ENCODE measurements around the gene SLC37A3.

GRCh38 chr7:140446467-140446866 lies 48.1 kb upstream of the SLC37A3 start:
- TF ChIP-seq, protein P1, sequence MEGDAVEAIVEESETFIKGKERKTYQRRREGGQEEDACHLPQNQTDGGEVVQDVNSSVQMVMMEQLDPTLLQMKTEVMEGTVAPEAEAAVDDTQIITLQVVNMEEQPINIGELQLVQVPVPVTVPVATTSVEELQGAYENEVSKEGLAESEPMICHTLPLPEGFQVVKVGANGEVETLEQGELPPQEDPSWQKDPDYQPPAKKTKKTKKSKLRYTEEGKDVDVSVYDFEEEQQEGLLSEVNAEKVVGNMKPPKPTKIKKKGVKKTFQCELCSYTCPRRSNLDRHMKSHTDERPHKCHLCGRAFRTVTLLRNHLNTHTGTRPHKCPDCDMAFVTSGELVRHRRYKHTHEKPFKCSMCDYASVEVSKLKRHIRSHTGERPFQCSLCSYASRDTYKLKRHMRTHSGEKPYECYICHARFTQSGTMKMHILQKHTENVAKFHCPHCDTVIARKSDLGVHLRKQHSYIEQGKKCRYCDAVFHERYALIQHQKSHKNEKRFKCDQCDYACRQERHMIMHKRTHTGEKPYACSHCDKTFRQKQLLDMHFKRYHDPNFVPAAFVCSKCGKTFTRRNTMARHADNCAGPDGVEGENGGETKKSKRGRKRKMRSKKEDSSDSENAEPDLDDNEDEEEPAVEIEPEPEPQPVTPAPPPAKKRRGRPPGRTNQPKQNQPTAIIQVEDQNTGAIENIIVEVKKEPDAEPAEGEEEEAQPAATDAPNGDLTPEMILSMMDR (IDR thresholded peaks at IDR 0.05), result no peak
- TF ChIP-seq POLR2A (IDR thresholded peaks at IDR 0.05), result no peak
